ENCODE data around the gene TSPAN15. TPM values are rescaled to one million over a fixed set of nuclear protein-coding genes. Genes with fewer than 3 reads are reported as not detected.

Gene TSPAN15
- total RNA-seq, 3 donors from 2014 or later (not counting 1 experiment from before 2014, with no cell fraction given), result 1.3 to 3.9 (median 2.1) TPM

DNA sequence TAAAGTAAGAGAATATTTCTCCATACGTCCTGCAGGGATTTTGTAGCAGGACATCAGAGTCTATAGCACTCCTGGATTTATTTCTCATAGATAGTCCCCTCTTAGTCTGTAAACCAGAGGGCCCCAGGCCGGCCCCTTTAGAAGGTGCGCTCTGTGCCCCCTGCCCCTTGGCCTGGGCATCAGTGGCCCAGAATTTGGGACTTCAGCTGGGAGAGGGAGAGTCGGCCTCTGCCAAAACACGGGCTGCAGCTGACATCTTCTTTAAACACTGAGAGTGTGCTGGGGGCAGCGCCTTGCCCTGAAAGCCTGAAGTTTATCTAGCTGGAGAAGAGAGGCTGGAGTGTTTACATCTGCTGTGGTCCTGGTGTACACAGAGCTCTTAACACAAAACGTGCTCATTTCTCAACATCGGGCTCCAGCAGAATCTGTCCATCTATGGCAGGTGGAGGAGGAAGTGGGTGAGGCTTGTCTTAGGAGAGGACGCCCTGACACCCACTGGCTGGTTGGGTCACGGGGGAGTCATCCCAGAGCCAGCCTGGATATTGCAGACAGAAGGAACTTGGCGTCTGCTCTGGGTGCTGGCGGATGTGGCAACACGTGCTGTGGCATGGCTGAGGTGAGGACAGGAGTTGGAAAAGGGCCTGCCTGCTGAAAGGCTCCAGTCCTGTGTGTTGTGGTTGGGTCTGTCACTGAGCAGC lies 29.5 kb upstream of the TSPAN15 start:
- Histone ChIP-seq H3K27me3 (ENCODE audit: control insufficient read depth, insufficient read depth, low read length) (no peaks in the 10 kb centered on the region), H3K36me3 (ENCODE audit: control insufficient read depth, insufficient read depth, low read length) (no peaks in the 10 kb centered on the region), H3K9me3 (ENCODE audit: control insufficient read depth, insufficient read depth, low read length) (no peaks in the 10 kb centered on the region), H3K4me3 (ENCODE audit: low read length) (no peak overlapping the region), H3K4me1 (ENCODE audit: control insufficient read depth, insufficient read depth, low read length) (peaks cover 15% of the 10 kb centered on the region), H3K27ac (ENCODE audit: low read length) (no peak overlapping the region)
- Mint-ChIP-seq H3K4me1 (peaks cover 0 to 7% of the 10 kb centered on the region in 2 donors), H3K27me3 (ENCODE audit: low read depth in 2 of 2) (peaks cover 0 to 9% of the 10 kb centered on the region in 2 donors), H3K9me3 (no peaks in the 10 kb centered on the region), H3K27ac (no peak overlapping the region), H3K4me3 (no peak overlapping the region), H3K36me3 (no peaks in the 10 kb centered on the region)
- TF ChIP-seq, protein P1, sequence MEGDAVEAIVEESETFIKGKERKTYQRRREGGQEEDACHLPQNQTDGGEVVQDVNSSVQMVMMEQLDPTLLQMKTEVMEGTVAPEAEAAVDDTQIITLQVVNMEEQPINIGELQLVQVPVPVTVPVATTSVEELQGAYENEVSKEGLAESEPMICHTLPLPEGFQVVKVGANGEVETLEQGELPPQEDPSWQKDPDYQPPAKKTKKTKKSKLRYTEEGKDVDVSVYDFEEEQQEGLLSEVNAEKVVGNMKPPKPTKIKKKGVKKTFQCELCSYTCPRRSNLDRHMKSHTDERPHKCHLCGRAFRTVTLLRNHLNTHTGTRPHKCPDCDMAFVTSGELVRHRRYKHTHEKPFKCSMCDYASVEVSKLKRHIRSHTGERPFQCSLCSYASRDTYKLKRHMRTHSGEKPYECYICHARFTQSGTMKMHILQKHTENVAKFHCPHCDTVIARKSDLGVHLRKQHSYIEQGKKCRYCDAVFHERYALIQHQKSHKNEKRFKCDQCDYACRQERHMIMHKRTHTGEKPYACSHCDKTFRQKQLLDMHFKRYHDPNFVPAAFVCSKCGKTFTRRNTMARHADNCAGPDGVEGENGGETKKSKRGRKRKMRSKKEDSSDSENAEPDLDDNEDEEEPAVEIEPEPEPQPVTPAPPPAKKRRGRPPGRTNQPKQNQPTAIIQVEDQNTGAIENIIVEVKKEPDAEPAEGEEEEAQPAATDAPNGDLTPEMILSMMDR (IDR thresholded peaks at IDR 0.05), result no peak
- intact Hi-C loops (cut with micrococcal nuclease), result no loop called here
- 85% methylated on average over 13 of the region's 13 CpGs for WGBS (ENCODE audit: insufficient coverage)
- ATAC-seq (no peak), DNase-seq (no peak)

DNA sequence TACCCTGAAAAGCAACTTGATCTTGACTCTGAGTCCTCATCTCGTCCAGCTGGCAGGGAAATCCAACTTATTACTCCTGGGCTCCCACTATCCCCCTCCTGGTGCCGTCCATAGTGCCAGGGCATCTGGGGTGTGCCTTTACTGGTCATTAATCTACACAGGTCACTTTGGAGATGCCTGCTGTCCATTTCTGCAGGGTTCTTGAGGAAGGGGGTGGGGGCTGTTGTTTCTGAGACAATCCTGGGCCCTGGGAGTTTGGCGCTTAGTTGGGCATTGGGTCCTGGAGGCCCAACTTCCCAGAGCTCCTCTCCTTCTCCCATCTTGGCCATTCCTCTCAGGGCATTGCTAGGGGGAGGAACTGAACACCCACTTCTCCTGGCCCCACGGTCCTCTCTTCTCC lies 28.6 kb upstream of the TSPAN15 start:
- ATAC-seq (no peak), DNase-seq (no peak)
- no peaks in the 10 kb centered on the region for H3K9me3 Mint-ChIP-seq
- H3K27me3 Mint-ChIP-seq (ENCODE audit: low read depth in 2 of 2), result peaks cover 0 to 9% of the 10 kb centered on the region in 2 donors
- intact Hi-C loops (cut with micrococcal nuclease), result no loop called here
- Histone ChIP-seq H3K4me3 (ENCODE audit: low read length) (no peak overlapping the region), H3K9me3 (ENCODE audit: control insufficient read depth, insufficient read depth, low read length) (no peaks in the 10 kb centered on the region), H3K27ac (ENCODE audit: low read length) (no peak overlapping the region), H3K36me3 (ENCODE audit: control insufficient read depth, insufficient read depth, low read length) (no peaks in the 10 kb centered on the region), H3K27me3 (ENCODE audit: control insufficient read depth, insufficient read depth, low read length) (no peaks in the 10 kb centered on the region), H3K4me1 (ENCODE audit: control insufficient read depth, insufficient read depth, low read length) (peaks cover 15% of the 10 kb centered on the region)
- TF ChIP-seq, protein P1 (IDR thresholded peaks at IDR 0.05), result no peak
- H3K27ac Mint-ChIP-seq, result no peak overlapping the region
- H3K4me1 Mint-ChIP-seq, result peaks cover 0 to 7% of the 10 kb centered on the region in 2 donors
- 87% methylated on average over 4 of the region's 4 CpGs for WGBS (ENCODE audit: insufficient coverage)
- no peaks in the 10 kb centered on the region for H3K36me3 Mint-ChIP-seq
- no peak overlapping the region for H3K4me3 Mint-ChIP-seq

DNA sequence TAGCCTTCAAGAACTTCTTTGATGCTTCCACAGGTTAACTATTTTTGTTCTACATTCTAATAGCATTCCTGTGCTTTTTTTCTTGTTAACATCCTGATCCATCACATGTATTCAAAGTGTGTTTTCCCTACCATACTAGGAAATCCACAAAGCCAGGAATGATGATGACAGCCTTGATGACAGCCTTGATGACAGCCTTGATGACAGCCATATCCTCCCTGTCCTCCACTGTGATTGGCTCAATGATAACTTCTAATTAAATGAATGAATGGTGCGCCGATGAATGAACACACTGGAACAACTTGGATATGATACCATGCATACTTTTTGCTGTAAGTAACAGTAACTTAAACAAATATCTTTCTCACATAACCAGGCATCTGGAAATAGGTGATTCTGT lies 26.2 kb upstream of the TSPAN15 start:
- H3K27ac Mint-ChIP-seq, result no peak overlapping the region
- WGBS (ENCODE audit: insufficient coverage), result no CpG with 5 or more reads among the region's 2 CpGs
- no peak overlapping the region for H3K27ac ChIP-seq (ENCODE audit: low read length)

More for the DNA sequence above, 26.2 kb upstream of the TSPAN15 start:
- DNase-seq (no peak), ATAC-seq (no peak)
- intact Hi-C loops (cut with micrococcal nuclease), result no loop called here
- TF ChIP-seq, protein P1 (IDR thresholded peaks at IDR 0.05), result no peak
- Histone ChIP-seq H3K36me3 (ENCODE audit: control insufficient read depth, insufficient read depth, low read length) (no peaks in the 10 kb centered on the region), H3K4me3 (ENCODE audit: low read length) (no peak overlapping the region), H3K9me3 (ENCODE audit: control insufficient read depth, insufficient read depth, low read length) (no peaks in the 10 kb centered on the region), H3K4me1 (ENCODE audit: control insufficient read depth, insufficient read depth, low read length) (peaks cover 15% of the 10 kb centered on the region), H3K27me3 (ENCODE audit: control insufficient read depth, insufficient read depth, low read length) (no peaks in the 10 kb centered on the region)
- Mint-ChIP-seq H3K9me3 (no peaks in the 10 kb centered on the region), H3K4me1 (peaks cover 0 to 16% of the 10 kb centered on the region in 2 donors), H3K27me3 (ENCODE audit: low read depth in 2 of 2) (peaks cover 0 to 9% of the 10 kb centered on the region in 2 donors), H3K36me3 (no peaks in the 10 kb centered on the region), H3K4me3 (no peak overlapping the region)

Measured in natural killer cell (primary cell).